Nephron (organoid): Measurements from ENCODE around the gene USP5.
"Not testable (repeated sequence)": the region's sequence is repeated elsewhere in the genome, so short reads cannot be mapped to it uniquely, and the experiment has no call there.

Experiments
- H3K27ac Mint-ChIP-seq, 3 experiments: 2 replicates each; pipeline ENCODE4 v1.8.0; 2020; ENCODE audit warnings: mixed read lengths in 3 of 3, mild to moderate bottlenecking in 2 of 3, moderate library complexity in 1 of 3
- H3K27me3 Mint-ChIP-seq: 2 replicates; pipeline ENCODE4 v1.8.0; 2021; ENCODE audit warnings: low read depth, mild to moderate bottlenecking, moderate library complexity, mixed read lengths
- H3K36me3 Mint-ChIP-seq: 2 replicates; pipeline ENCODE4 v1.8.0; 2020; ENCODE audit warnings: low read depth, mixed read lengths
- H3K4me1 Mint-ChIP-seq: 2 replicates; pipeline ENCODE4 v1.8.0; 2020; ENCODE audit warnings: mixed read lengths
- H3K4me3 Mint-ChIP-seq, 3 experiments: 2 replicates each; pipeline ENCODE4 v1.8.0; 2020; ENCODE audit warnings: mild to moderate bottlenecking in 3 of 3, mixed read lengths in 3 of 3, moderate library complexity in 2 of 3
- H3K9me3 Mint-ChIP-seq: 2 replicates; pipeline ENCODE4 v1.8.0; 2020; ENCODE audit warnings: mixed read lengths
- CTCF ChIP-seq, 3 experiments: fragments of 200-600 bp; sonication (generic); IDR thresholded peaks; one replicate each; pipeline ENCODE4 v1.5.0; 2021; ENCODE audit warnings: antibody characterized with exemption in 3 of 3; ENCODE audit not compliant: unreplicated experiment in 3 of 3

Gene USP5

GRCh38 chr12:6860942-6861341 is 9.0 kb downstream of the USP5 start:
- TF ChIP-seq CTCF (IDR thresholded peaks at IDR 0.05; ENCODE audit: unreplicated experiment in 3 of 3): no peak
- H3K27me3 Mint-ChIP-seq: peaks cover 3% of the 10 kb centered on the region
- H3K4me3 Mint-ChIP-seq: no peak overlapping the region
- no peaks in the 10 kb centered on the region for H3K4me1 Mint-ChIP-seq
- no peak overlapping the region for H3K27ac Mint-ChIP-seq
- H3K9me3 Mint-ChIP-seq: no peaks in the 10 kb centered on the region
- H3K36me3 Mint-ChIP-seq: peaks cover 74% of the 10 kb centered on the region

- TF ChIP-seq CTCF (IDR thresholded peaks at IDR 0.05; ENCODE audit: unreplicated experiment in 3 of 3): no peak
- Mint-ChIP-seq H3K4me3 (no peak overlapping the region), H3K4me1 (peaks cover 2% of the 10 kb centered on the region), H3K36me3 (peaks cover 73% of the 10 kb centered on the region), H3K9me3 (no peaks in the 10 kb centered on the region), H3K27ac (no peak overlapping the region), H3K27me3 (peaks cover 3% of the 10 kb centered on the region)
Observed at GRCh38 chr12:6861391-6861790, 9.4 kb downstream of the USP5 start.

- Mint-ChIP-seq H3K27ac (no peak overlapping the region), H3K36me3 (peaks cover 61% of the 10 kb centered on the region), H3K4me1 (peaks cover 5% of the 10 kb centered on the region), H3K9me3 (no peaks in the 10 kb centered on the region), H3K27me3 (peaks cover 3% of the 10 kb centered on the region), H3K4me3 (no peak overlapping the region)
- TF ChIP-seq CTCF (IDR thresholded peaks at IDR 0.05; ENCODE audit: unreplicated experiment in 3 of 3): no peak
Observed at GRCh38 chr12:6863033-6863432, 11.1 kb downstream of the USP5 start.

GRCh38 chr12:6863586-6864321 is 11.8 kb downstream of the USP5 start:
- Mint-ChIP-seq H3K27ac (no peak overlapping the region), H3K36me3 (peaks cover 58% of the 10 kb centered on the region), H3K9me3 (no peaks in the 10 kb centered on the region), H3K4me1 (peaks cover 11% of the 10 kb centered on the region), H3K4me3 (peak overlapping the region in 1 of 3 experiments; percentile 44), H3K27me3 (peaks cover 6% of the 10 kb centered on the region)
- no peak for TF ChIP-seq CTCF (IDR thresholded peaks at IDR 0.05; ENCODE audit: unreplicated experiment in 3 of 3)

GRCh38 chr12:6865307-6865706 is 13.4 kb downstream of the USP5 start:
- peak overlapping the region in 1 of 3 experiments; percentile 30 for H3K27ac Mint-ChIP-seq
- H3K4me1 Mint-ChIP-seq: peaks cover 24% of the 10 kb centered on the region
- H3K36me3 Mint-ChIP-seq: peaks cover 63% of the 10 kb centered on the region
- not testable (repeated sequence) for H3K9me3 Mint-ChIP-seq, H3K27me3 Mint-ChIP-seq
- peak overlapping the region; percentile 48 to 78 (median 75) for H3K4me3 Mint-ChIP-seq

GRCh38 chr12:6866163-6866919 is 14.4 kb downstream of the USP5 start:
- no peaks in the 10 kb centered on the region for H3K9me3 Mint-ChIP-seq
- H3K4me1 Mint-ChIP-seq: peaks cover 29% of the 10 kb centered on the region
- peak overlapping the region; percentile 90 to 97 (median 96) for H3K4me3 Mint-ChIP-seq
- TF ChIP-seq CTCF (IDR thresholded peaks at IDR 0.05; ENCODE audit: unreplicated experiment in 3 of 3): no peak
- peaks cover 7% of the 10 kb centered on the region for H3K27me3 Mint-ChIP-seq
- peak overlapping the region in 1 of 3 experiments; percentile 93 for H3K27ac Mint-ChIP-seq
- peaks cover 58% of the 10 kb centered on the region for H3K36me3 Mint-ChIP-seq
